ENCODE results near the gene ADAMTS12. TPM values are rescaled to one million over a fixed set of nuclear protein-coding genes. Genes with fewer than 3 reads are reported as not detected.
A peak's percentile ranks its signal among the peaks of the same experiment; 100 is the strongest.

The ADAMTS12 gene
- total and polyA plus RNA-seq, 3 experiments from 2014 or later = not detected

DNA sequence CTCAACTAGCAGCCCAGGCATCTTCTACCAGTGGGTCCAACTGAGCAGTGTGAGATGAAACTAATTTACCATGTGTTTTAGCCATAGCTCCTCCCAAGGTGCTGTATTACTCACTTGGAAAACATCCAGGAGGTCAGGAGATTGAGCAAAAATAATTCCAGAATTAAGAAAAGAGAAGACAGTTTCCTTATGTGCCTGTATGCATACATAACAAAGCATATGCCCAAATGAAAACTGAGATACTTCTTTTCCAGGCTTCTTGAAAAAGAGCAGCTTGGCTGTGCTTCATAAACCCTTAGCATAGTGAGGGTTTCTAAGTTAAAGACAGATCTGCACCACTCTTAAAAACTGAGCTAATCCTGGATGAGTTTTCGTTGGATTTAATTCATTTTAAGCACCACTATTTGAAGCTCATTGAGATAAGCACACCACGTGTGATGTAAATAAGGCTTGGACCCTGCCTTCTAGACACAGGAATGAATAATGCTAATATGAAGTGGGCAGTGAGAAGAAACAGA lies 119.4 kb downstream of the ADAMTS12 start:
- Mint-ChIP-seq H3K4me1 (no peaks in the 10 kb centered on the region), H3K36me3 (no peaks in the 10 kb centered on the region), H3K9me3 (peaks cover 0 to 4% (median 0%) of the 10 kb centered on the region in 5 donors), H3K27ac (no peak overlapping the region), H3K27me3 (peaks cover 7 to 8% of the 10 kb centered on the region in 2 donors), H3K4me3 (no peak overlapping the region)
- no peak for DNase-seq
- ChIA-PET CTCF (no interaction called here), POLR2A (no interaction called here)
- H3K36me3 ChIP-seq (ENCODE audit: insufficient read depth, low read length) = no peaks in the 10 kb centered on the region
- no peaks in the 10 kb centered on the region for H3K9me3 ChIP-seq (ENCODE audit: low read length)
- H3K4me1 ChIP-seq (ENCODE audit: insufficient read depth, low read length) = no peaks in the 10 kb centered on the region
- H3K27me3 ChIP-seq (ENCODE audit: insufficient read depth, low read length, poor library complexity, severe bottlenecking) = no peaks in the 10 kb centered on the region
- no peak overlapping the region for H3K27ac ChIP-seq (ENCODE audit: low read depth, low read length)
- no peak overlapping the region for H3K4me3 ChIP-seq (ENCODE audit: low read length)

DNA sequence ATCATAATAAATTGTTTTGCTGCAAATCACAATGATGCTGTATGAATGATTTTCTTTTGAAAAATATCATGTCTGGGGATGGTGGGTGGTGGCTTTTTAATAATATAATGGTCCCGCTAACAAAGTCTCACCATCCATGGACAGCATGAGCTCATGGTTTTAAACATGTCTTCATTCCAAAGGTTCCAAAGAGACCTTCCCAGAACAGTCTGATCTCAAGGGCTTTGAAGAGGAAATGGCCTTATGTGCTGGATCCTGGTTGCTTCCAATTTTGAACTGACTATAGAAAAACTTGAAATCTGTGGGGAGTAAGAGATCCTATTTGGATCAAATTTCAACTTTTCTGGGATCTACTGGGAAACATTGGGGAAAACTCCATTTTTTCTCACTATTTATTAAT lies 121.8 kb downstream of the ADAMTS12 start:
- POLR2A ChIA-PET = no interaction called here
- no peaks in the 10 kb centered on the region for H3K4me1 Mint-ChIP-seq
- H3K27ac Mint-ChIP-seq = no peak overlapping the region
- peaks cover 0 to 5% of the 10 kb centered on the region in 2 donors for H3K27me3 Mint-ChIP-seq
- H3K4me3 Mint-ChIP-seq = no peak overlapping the region
- Histone ChIP-seq H3K27me3 (ENCODE audit: insufficient read depth, low read length, poor library complexity, severe bottlenecking) (no peaks in the 10 kb centered on the region), H3K36me3 (ENCODE audit: insufficient read depth, low read length) (no peaks in the 10 kb centered on the region), H3K4me1 (ENCODE audit: insufficient read depth, low read length) (no peaks in the 10 kb centered on the region), H3K27ac (ENCODE audit: low read depth, low read length) (no peak overlapping the region), H3K9me3 (ENCODE audit: low read length) (no peaks in the 10 kb centered on the region), H3K4me3 (ENCODE audit: low read length) (no peak overlapping the region)
- no peaks in the 10 kb centered on the region for H3K36me3 Mint-ChIP-seq
- no peaks in the 10 kb centered on the region for H3K9me3 Mint-ChIP-seq
- CTCF ChIA-PET = no interaction called here
- DNase-seq = no peak

- H3K36me3 Mint-ChIP-seq = no peaks in the 10 kb centered on the region
- H3K4me1 Mint-ChIP-seq = no peaks in the 10 kb centered on the region
- H3K27me3 Mint-ChIP-seq = peaks cover 0 to 5% of the 10 kb centered on the region in 2 donors
- Histone ChIP-seq H3K9me3 (ENCODE audit: low read length) (no peaks in the 10 kb centered on the region), H3K4me1 (ENCODE audit: insufficient read depth, low read length) (no peaks in the 10 kb centered on the region), H3K36me3 (ENCODE audit: insufficient read depth, low read length) (no peaks in the 10 kb centered on the region), H3K27me3 (ENCODE audit: insufficient read depth, low read length, poor library complexity, severe bottlenecking) (no peaks in the 10 kb centered on the region), H3K27ac (ENCODE audit: low read depth, low read length) (no peak overlapping the region), H3K4me3 (ENCODE audit: low read length) (no peak overlapping the region)
- ChIA-PET POLR2A (no interaction called here), CTCF (no interaction called here)
- no peaks in the 10 kb centered on the region for H3K9me3 Mint-ChIP-seq
- H3K4me3 Mint-ChIP-seq = no peak overlapping the region
- H3K27ac Mint-ChIP-seq = no peak overlapping the region
- DNase-seq = no peak
These were observed 122.6 kb downstream of the ADAMTS12 start for GRCh38 chr5:33769196-33769595.

- no peak overlapping the region for H3K4me3 Mint-ChIP-seq
- H3K27ac Mint-ChIP-seq = no peak overlapping the region
- no peaks in the 10 kb centered on the region for H3K36me3 Mint-ChIP-seq
- DNase-seq = no peak
- CTCF ChIA-PET = no interaction called here
- H3K4me1 ChIP-seq (ENCODE audit: insufficient read depth, low read length) = no peaks in the 10 kb centered on the region
- H3K27ac ChIP-seq (ENCODE audit: low read depth, low read length) = no peak overlapping the region
- POLR2A ChIA-PET = no interaction called here
- peaks cover 3 to 5% of the 10 kb centered on the region in 2 donors for H3K27me3 Mint-ChIP-seq
- H3K4me3 ChIP-seq (ENCODE audit: low read length) = no peak overlapping the region
- H3K36me3 ChIP-seq (ENCODE audit: insufficient read depth, low read length) = no peaks in the 10 kb centered on the region
- no peaks in the 10 kb centered on the region for H3K9me3 Mint-ChIP-seq
- no peaks in the 10 kb centered on the region for H3K9me3 ChIP-seq (ENCODE audit: low read length)
- no peaks in the 10 kb centered on the region for H3K4me1 Mint-ChIP-seq
- H3K27me3 ChIP-seq (ENCODE audit: insufficient read depth, low read length, poor library complexity, severe bottlenecking) = no peaks in the 10 kb centered on the region
These were observed 125.8 kb downstream of the ADAMTS12 start for GRCh38 chr5:33766023-33766422.

DNA sequence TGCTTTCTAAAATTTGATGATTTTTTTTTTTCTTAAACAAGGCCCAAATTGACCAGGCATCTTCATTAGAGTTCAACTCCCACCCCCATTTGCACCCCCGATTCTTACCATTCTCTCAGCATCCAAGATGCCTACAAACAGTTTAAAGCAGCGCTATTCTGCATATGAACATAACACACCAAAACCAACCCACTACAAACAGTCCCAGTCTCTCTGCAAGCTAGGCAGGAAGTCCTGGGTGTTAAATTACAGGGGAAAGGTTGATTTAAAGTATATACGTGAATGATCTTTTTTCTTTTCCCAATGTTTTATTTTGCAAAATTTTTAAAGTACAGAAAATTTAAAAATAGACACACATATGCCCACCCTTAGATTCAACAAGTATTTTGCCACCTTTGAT lies 127.0 kb downstream of the ADAMTS12 start:
- CTCF ChIA-PET = no interaction called here
- Histone ChIP-seq H3K27ac (ENCODE audit: low read depth, low read length) (no peak overlapping the region), H3K27me3 (ENCODE audit: insufficient read depth, low read length, poor library complexity, severe bottlenecking) (no peaks in the 10 kb centered on the region), H3K36me3 (ENCODE audit: insufficient read depth, low read length) (no peaks in the 10 kb centered on the region), H3K4me1 (ENCODE audit: insufficient read depth, low read length) (no peaks in the 10 kb centered on the region), H3K4me3 (ENCODE audit: low read length) (no peak overlapping the region), H3K9me3 (ENCODE audit: low read length) (no peaks in the 10 kb centered on the region)
- POLR2A ChIA-PET = no interaction called here
- no peaks in the 10 kb centered on the region for H3K4me1 Mint-ChIP-seq
- no peak overlapping the region for H3K4me3 Mint-ChIP-seq
- H3K27me3 Mint-ChIP-seq = peaks cover 3 to 5% of the 10 kb centered on the region in 2 donors
- no peak overlapping the region for H3K27ac Mint-ChIP-seq
- no peak for DNase-seq
- no peaks in the 10 kb centered on the region for H3K36me3 Mint-ChIP-seq
- no peaks in the 10 kb centered on the region for H3K9me3 Mint-ChIP-seq

GRCh38 chr5:33763435-33763834 lies 128.4 kb downstream of the ADAMTS12 start:
- H3K4me3 ChIP-seq (ENCODE audit: low read length) = no peak overlapping the region
- peaks cover 0 to 3% of the 10 kb centered on the region in 2 donors for H3K27me3 Mint-ChIP-seq
- no peaks in the 10 kb centered on the region for H3K4me1 Mint-ChIP-seq
- peak overlapping the region in 1 of 8 donors; percentile 4 for H3K27ac Mint-ChIP-seq
- no peaks in the 10 kb centered on the region for H3K36me3 Mint-ChIP-seq
- no peaks in the 10 kb centered on the region for H3K4me1 ChIP-seq (ENCODE audit: insufficient read depth, low read length)
- ChIA-PET CTCF (no interaction called here), POLR2A (no interaction called here)
- no peak for DNase-seq
- peaks cover 0 to 2% (median 0%) of the 10 kb centered on the region in 5 donors for H3K9me3 Mint-ChIP-seq
- H3K9me3 ChIP-seq (ENCODE audit: low read length) = no peaks in the 10 kb centered on the region
- H3K36me3 ChIP-seq (ENCODE audit: insufficient read depth, low read length) = no peaks in the 10 kb centered on the region
- no peak overlapping the region for H3K27ac ChIP-seq (ENCODE audit: low read depth, low read length)
- no peak overlapping the region for H3K4me3 Mint-ChIP-seq
- H3K27me3 ChIP-seq (ENCODE audit: insufficient read depth, low read length, poor library complexity, severe bottlenecking) = no peaks in the 10 kb centered on the region

GRCh38 chr5:33762859-33763258 lies 128.9 kb downstream of the ADAMTS12 start:
- Mint-ChIP-seq H3K36me3 (no peaks in the 10 kb centered on the region), H3K4me1 (no peaks in the 10 kb centered on the region), H3K27ac (peak overlapping the region in 1 of 8 donors; percentile 40), H3K27me3 (peaks cover 0 to 3% of the 10 kb centered on the region in 2 donors), H3K9me3 (peaks cover 0 to 2% (median 0%) of the 10 kb centered on the region in 5 donors), H3K4me3 (no peak overlapping the region)
- Histone ChIP-seq H3K9me3 (ENCODE audit: low read length) (no peaks in the 10 kb centered on the region), H3K36me3 (ENCODE audit: insufficient read depth, low read length) (no peaks in the 10 kb centered on the region), H3K4me1 (ENCODE audit: insufficient read depth, low read length) (no peaks in the 10 kb centered on the region), H3K27me3 (ENCODE audit: insufficient read depth, low read length, poor library complexity, severe bottlenecking) (no peaks in the 10 kb centered on the region), H3K27ac (ENCODE audit: low read depth, low read length) (no peak overlapping the region), H3K4me3 (ENCODE audit: low read length) (no peak overlapping the region)
- ChIA-PET POLR2A (no interaction called here), CTCF (no interaction called here)
- no peak for DNase-seq

DNA sequence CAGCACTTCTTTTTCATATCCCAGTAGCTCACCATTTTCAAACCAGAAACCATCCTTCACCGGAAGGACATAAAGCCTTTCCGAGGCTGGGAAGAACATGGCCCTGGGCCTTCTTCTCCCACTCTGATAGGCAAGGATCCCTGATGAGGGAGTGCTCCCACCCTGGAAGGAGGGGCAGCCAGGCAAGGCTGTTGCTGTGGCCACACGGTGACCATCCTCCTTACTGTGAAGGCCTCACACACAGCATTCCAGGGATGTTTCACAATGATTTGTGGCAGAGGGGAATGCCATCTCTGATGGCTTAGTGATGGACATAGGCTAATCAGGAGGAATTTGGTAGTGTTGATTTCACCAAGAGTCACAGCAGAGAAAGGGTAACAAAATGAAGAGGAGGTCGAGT lies 130.7 kb downstream of the ADAMTS12 start:
- ChIA-PET POLR2A (no interaction called here), CTCF (no interaction called here)
- Histone ChIP-seq H3K27me3 (ENCODE audit: insufficient read depth, low read length, poor library complexity, severe bottlenecking) (no peaks in the 10 kb centered on the region), H3K4me3 (ENCODE audit: low read length) (no peak overlapping the region), H3K36me3 (ENCODE audit: insufficient read depth, low read length) (no peaks in the 10 kb centered on the region), H3K27ac (ENCODE audit: low read depth, low read length) (no peak overlapping the region), H3K9me3 (ENCODE audit: low read length) (no peaks in the 10 kb centered on the region), H3K4me1 (ENCODE audit: insufficient read depth, low read length) (no peaks in the 10 kb centered on the region)
- Mint-ChIP-seq H3K4me3 (no peak overlapping the region), H3K27ac (no peak overlapping the region), H3K9me3 (peaks cover 0 to 2% (median 0%) of the 10 kb centered on the region in 5 donors), H3K4me1 (no peaks in the 10 kb centered on the region), H3K36me3 (no peaks in the 10 kb centered on the region), H3K27me3 (peaks cover 0 to 3% of the 10 kb centered on the region in 2 donors)
- no peak for DNase-seq

DNA sequence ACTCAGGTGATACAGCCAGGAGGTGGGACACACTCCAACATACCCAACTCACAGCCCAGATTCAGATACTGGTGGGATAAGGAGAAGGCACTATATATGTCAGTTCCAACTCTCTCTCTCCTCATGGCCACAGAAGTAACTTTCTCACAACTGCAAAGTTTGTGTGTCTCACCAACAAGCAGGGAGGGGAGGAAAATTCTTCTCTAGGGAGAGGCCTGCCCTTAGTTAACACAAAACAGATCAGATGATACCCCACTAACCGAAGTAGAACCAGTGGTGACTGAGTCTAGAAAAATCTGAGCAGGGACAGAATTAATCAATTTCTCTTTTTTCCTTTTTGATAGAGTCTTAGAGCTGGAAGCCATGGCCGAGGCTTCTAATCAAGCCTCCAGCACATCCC lies 133.1 kb downstream of the ADAMTS12 start:
- H3K36me3 ChIP-seq (ENCODE audit: insufficient read depth, low read length) = no peaks in the 10 kb centered on the region
- Mint-ChIP-seq H3K36me3 (no peaks in the 10 kb centered on the region), H3K27ac (no peak overlapping the region), H3K27me3 (peaks cover 0 to 3% of the 10 kb centered on the region in 2 donors), H3K9me3 (peaks cover 0 to 2% (median 0%) of the 10 kb centered on the region in 5 donors), H3K4me3 (no peak overlapping the region), H3K4me1 (no peaks in the 10 kb centered on the region)
- no peaks in the 10 kb centered on the region for H3K9me3 ChIP-seq (ENCODE audit: low read length)
- CTCF ChIA-PET = no interaction called here
- POLR2A ChIA-PET = no interaction called here
- DNase-seq = no peak
- H3K4me3 ChIP-seq (ENCODE audit: low read length) = no peak overlapping the region
- no peaks in the 10 kb centered on the region for H3K4me1 ChIP-seq (ENCODE audit: insufficient read depth, low read length)
- no peaks in the 10 kb centered on the region for H3K27me3 ChIP-seq (ENCODE audit: insufficient read depth, low read length, poor library complexity, severe bottlenecking)
- H3K27ac ChIP-seq (ENCODE audit: low read depth, low read length) = no peak overlapping the region
